ENCODE data around the gene NSG1.

DNA sequence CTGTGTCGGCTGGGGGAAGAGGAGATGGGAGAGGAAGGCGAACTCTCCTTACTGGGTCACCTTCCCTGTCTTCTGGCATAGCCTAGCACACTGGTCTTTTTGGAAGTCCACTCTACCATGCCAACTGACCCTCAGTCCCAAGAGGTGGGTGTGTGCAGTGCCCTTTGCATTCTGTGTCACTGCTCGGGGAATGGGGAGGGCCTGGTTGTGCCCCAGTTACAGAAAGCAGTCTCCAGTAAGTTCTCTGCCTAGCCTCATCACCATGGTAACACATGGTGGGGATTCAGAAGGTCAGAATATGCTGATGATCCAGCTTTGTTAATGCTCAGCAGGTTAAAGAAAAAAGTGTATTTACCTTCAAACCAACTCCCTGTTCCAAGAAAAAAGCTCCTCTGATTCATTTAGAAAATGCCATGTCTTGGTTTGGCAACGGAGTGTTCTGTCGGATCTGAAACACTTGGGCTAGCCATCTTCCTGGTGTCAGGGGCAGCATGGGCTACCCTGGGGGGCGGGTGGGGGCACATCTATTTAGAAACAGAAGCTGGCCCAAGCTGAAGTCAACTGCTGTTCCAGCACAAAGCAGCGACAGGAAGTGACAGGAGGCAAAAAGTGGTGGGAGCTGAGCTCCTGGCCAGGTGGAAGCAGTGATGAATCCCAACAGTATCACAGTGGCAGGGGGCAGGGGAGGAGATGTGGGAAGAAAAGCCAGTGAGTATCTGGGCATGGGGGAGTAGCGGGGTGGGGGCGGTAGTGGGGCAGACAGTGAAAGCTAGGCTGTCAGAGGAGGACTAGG is 37.0 kb downstream of the NSG1 start:
- TF ChIP-seq EP300 (IDR thresholded peaks at IDR 0.05; ENCODE audit: low read depth) (no peak), POLR2A (IDR thresholded peaks at IDR 0.05) (no peak), POLR2AphosphoS5 (IDR thresholded peaks at IDR 0.05) (no peak)
- TF ChIP-seq, protein P1, sequence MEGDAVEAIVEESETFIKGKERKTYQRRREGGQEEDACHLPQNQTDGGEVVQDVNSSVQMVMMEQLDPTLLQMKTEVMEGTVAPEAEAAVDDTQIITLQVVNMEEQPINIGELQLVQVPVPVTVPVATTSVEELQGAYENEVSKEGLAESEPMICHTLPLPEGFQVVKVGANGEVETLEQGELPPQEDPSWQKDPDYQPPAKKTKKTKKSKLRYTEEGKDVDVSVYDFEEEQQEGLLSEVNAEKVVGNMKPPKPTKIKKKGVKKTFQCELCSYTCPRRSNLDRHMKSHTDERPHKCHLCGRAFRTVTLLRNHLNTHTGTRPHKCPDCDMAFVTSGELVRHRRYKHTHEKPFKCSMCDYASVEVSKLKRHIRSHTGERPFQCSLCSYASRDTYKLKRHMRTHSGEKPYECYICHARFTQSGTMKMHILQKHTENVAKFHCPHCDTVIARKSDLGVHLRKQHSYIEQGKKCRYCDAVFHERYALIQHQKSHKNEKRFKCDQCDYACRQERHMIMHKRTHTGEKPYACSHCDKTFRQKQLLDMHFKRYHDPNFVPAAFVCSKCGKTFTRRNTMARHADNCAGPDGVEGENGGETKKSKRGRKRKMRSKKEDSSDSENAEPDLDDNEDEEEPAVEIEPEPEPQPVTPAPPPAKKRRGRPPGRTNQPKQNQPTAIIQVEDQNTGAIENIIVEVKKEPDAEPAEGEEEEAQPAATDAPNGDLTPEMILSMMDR (IDR thresholded peaks at IDR 0.05): no peak

Data from transverse colon (tissue), 4 donors.